Heart left ventricle (tissue), 16 donors: ENCODE data around the gene KDM2A. TPM values are rescaled to one million over a fixed set of nuclear protein-coding genes. Genes with fewer than 3 reads are reported as not detected.
A peak's percentile ranks its signal among the peaks of the same experiment; 100 is the strongest.

Experiments
- ATAC-seq, 4 donors: fragments of 200-7000 bp; cut with Tn5 transposase; one replicate each; pipeline ENCODE4 v1.9.1; 2020 to 2022; ENCODE audit warnings: moderate library complexity in 4 of 4, mild to moderate bottlenecking in 3 of 4, moderate number of reproducible peaks in 1 of 4
- DNase-seq, 5 donors: peaks; one replicate each; pipeline ENCODE4 v3.0.0-alpha.2; 2020
- H3K27ac ChIP-seq, 12 donors: fragments of 200-600 bp; sonication (generic) in 4 of 12; one replicate each; pipeline versions ENCODE4 v1.5.0 to v1.8.0; 2016 to 2022; ENCODE audit warnings: mild to moderate bottlenecking in 2 of 12
- H3K27me3 ChIP-seq, 9 donors: fragments of 200-600 bp; sonication (generic) in 2 of 9; one replicate each; pipeline versions ENCODE4 v1.5.1 to v1.8.0; 2016 to 2022; ENCODE audit warnings: mild to moderate bottlenecking in 3 of 9
- H3K36me3 ChIP-seq, 9 donors: fragments of 200-600 bp; sonication (generic) in 2 of 9; one replicate each; pipeline versions ENCODE4 v1.5.0 to v1.8.0; 2018 to 2022; ENCODE audit warnings: mild to moderate bottlenecking in 2 of 9
- H3K4me1 ChIP-seq, 12 donors: fragments of 200-600 bp; sonication (generic) in 4 of 12; one replicate each; pipeline versions ENCODE4 v1.5.0 to v1.8.0; 2016 to 2022; ENCODE audit warnings: mild to moderate bottlenecking in 3 of 12
- H3K4me3 ChIP-seq, 12 donors: fragments of 200-600 bp; sonication (generic) in 4 of 12; one replicate each; pipeline versions ENCODE4 v1.5.0 to v1.8.0; 2017 to 2022; ENCODE audit warnings: mild to moderate bottlenecking in 9 of 12, moderate library complexity in 4 of 12
- H3K9me3 ChIP-seq, 12 donors: fragments of 200-600 bp; sonication (generic) in 4 of 12; one replicate each; pipeline versions ENCODE4 v1.5.0 to v1.8.0; 2016 to 2022; ENCODE audit warnings: mild to moderate bottlenecking in 1 of 12
- CTCF ChIP-seq, 12 donors: fragments of 200-600 bp; sonication (generic) in 4 of 12; IDR thresholded peaks; one replicate each; pipeline versions ENCODE4 v1.5.0 to v1.8.0; 2018 to 2022; ENCODE audit warnings: antibody characterized with exemption in 12 of 12, mild to moderate bottlenecking in 5 of 12
- POLR2A ChIP-seq, 2 donors: fragments of 450-650 bp; IDR thresholded peaks; one replicate each; pipeline ENCODE4 v1.6.1; 2017; ENCODE audit warnings: antibody characterized with exemption in 2 of 2, mild to moderate bottlenecking in 2 of 2, moderate library complexity in 2 of 2
- WGBS, 4 donors: extraction: QIAGEN DNeasy Blood & Tissue Kit in 2 of 4; methylation state at CpG; one replicate each; pipeline versions ENCODE4 v1.1.5 to v1.1.7; 2013 to 2018; 5-methylcytosine and 5-hydroxymethylcytosine counted together
- intact Hi-C, 10 donors: fragments of 100-400 bp; cut with DNase I; formaldehyde crosslinking; loops; one replicate each; pipeline versions ENCODE4 v1.11.1 to v1.14.2; 2022
- polyA plus RNA-seq, 2 donors: library from polyadenylated mRNA; stranded (reverse); fragments of 200-250 nt; gene quantifications; one replicate each; pipeline ENCODE4 v1.2.3, GENCODE V29; 2013
- total RNA-seq, 9 donors: library from RNA; depleted of rRNA in 2 of 9; stranded (reverse); fragments of >200 nt in 2 of 9; fragmentation: NEBNext Ultra II Directional in 3 of 9; extraction: Animal tissue kit (Norgen Biotek cat#: 25700) in 3 of 9; gene quantifications; one replicate each; pipeline versions ENCODE4 v1.1.0 to v1.2.4, GENCODE V29; 2016 to 2023
- donor health status: ischemic (EF 13 %, LVEDD 7.1; RV severe dilation, severe dysfunction).
- donor health status: healthy with polysubstance abuse.
- donor health status: DM: no; HTN: yes; CAD: no.
- donor health status: DM: no; HTN: no; CAD: no.
- donor health status: ischemic (EF 25% LVEDD 6.9; RV normal size, moderate dysfunction).
- donor health status: ischemic (EF 25% LVEDD 5.7; RV mildly dilated, moderate dysfunction).
- donor health status: healthy.
- donor health status: DM: yes; HTN: yes; CAD: no.
- donor health status: ischemic (EF 35%, LVEDD 5.7; RV mildly dilated, moderate dysfunction).
- donor health status: nonischemic (EF 11% LVEDD 7.7; RV severe dilation, severe dysfunction).
- donor health status: DM: yes; HTN: yes; CAD: no.
- donor health status: PGD.
- donor health status: ischemic (EF 29% LVEDD 5.4; RV normal size, mild dysfunction).
- donor health status: nonischemic (EF 23%, LVEDD 6.1; RV moderate dilation, normal function).

Gene KDM2A
- total and polyA plus RNA-seq, 11 donors = 23.4 to 66.4 (median 37.3) TPM

- H3K4me3 ChIP-seq = no peak overlapping the region
- H3K27me3 ChIP-seq = no peaks in the 10 kb centered on the region
- peak in 4 of 5 donors; percentile 51 to 73 (median 58) for DNase-seq
- ATAC-seq = peak; percentile 47 to 67 (median 60)
- peaks cover 0 to 44% (median 12%) of the 10 kb centered on the region in 12 donors for H3K4me1 ChIP-seq
- H3K36me3 ChIP-seq = peaks cover 0 to 100% (median 99%) of the 10 kb centered on the region in 9 donors
- peak overlapping the region in 9 of 12 donors; percentile 8 to 64 (median 49) for H3K27ac ChIP-seq
- intact Hi-C loops = no loop called here
- no peaks in the 10 kb centered on the region for H3K9me3 ChIP-seq
- TF ChIP-seq CTCF (IDR thresholded peaks at IDR 0.05) = no peak
- no peak for TF ChIP-seq POLR2A (IDR thresholded peaks at IDR 0.05)
Measured at GRCh38 chr11:67248653-67249052, 129.6 kb downstream of the KDM2A start.

- Histone ChIP-seq H3K9me3 (no peaks in the 10 kb centered on the region), H3K27me3 (no peaks in the 10 kb centered on the region), H3K4me3 (no peak overlapping the region), H3K36me3 (peaks cover 0 to 100% (median 99%) of the 10 kb centered on the region in 9 donors), H3K4me1 (peaks cover 0 to 40% (median 6%) of the 10 kb centered on the region in 12 donors), H3K27ac (no peak overlapping the region)
- no peak for TF ChIP-seq CTCF (IDR thresholded peaks at IDR 0.05)
- TF ChIP-seq POLR2A (IDR thresholded peaks at IDR 0.05) = no peak
- 90 to 94% (median 93%) methylated on average over 36 to 37 of the region's 37 CpGs for WGBS, 4 donors
- intact Hi-C loops = no loop called here
- DNase-seq (peak in 1 of 5 donors; percentile 25), ATAC-seq (no peak)
Measured at GRCh38 chr11:67250059-67251043, 131.3 kb downstream of the KDM2A start.

GRCh38 chr11:67251841-67252240 is 132.8 kb downstream of the KDM2A start:
- H3K9me3 ChIP-seq = no peaks in the 10 kb centered on the region
- no peak overlapping the region for H3K4me3 ChIP-seq
- peaks cover 0 to 100% (median 99%) of the 10 kb centered on the region in 9 donors for H3K36me3 ChIP-seq
- intact Hi-C loops = no loop called here
- H3K27ac ChIP-seq = peak overlapping the region in 1 of 12 donors; percentile 21
- H3K27me3 ChIP-seq = no peaks in the 10 kb centered on the region
- DNase-seq = no peak
- H3K4me1 ChIP-seq = peaks cover 0 to 40% (median 6%) of the 10 kb centered on the region in 12 donors
- no peak for TF ChIP-seq POLR2A (IDR thresholded peaks at IDR 0.05)
- ATAC-seq = no peak
- 80 to 91% (median 85%) methylated on average over 1 of the region's 1 CpG for WGBS, 4 donors

- H3K9me3 ChIP-seq = no peaks in the 10 kb centered on the region
- intact Hi-C loops = no loop called here
- no peaks in the 10 kb centered on the region for H3K27me3 ChIP-seq
- 84 to 89% (median 87%) methylated on average over 3 to 4 of the region's 4 CpGs for whole genome bisulfite sequencing, 4 donors
- ATAC-seq = peak; percentile 19 to 76 (median 58)
- DNase-seq = peak in 3 of 5 donors; percentile 40 to 52 (median 52)
- TF ChIP-seq POLR2A (IDR thresholded peaks at IDR 0.05) (no peak), CTCF (IDR thresholded peaks at IDR 0.05) (peak in 7 of 12 donors; percentile 14 to 39 (median 31))
- H3K4me1 ChIP-seq = peaks cover 0 to 34% (median 6%) of the 10 kb centered on the region in 12 donors
- H3K36me3 ChIP-seq = peaks cover 0 to 100% (median 96%) of the 10 kb centered on the region in 9 donors
- peak overlapping the region in 1 of 12 donors; percentile 52 for H3K27ac ChIP-seq
- H3K4me3 ChIP-seq = no peak overlapping the region
Measured at GRCh38 chr11:67252831-67253239, 133.8 kb downstream of the KDM2A start.
